COR-L47 (cell line): ENCODE data around the gene CNDP1.
"Not testable (repeated sequence)": the region's sequence is repeated elsewhere in the genome, so short reads cannot be mapped to it uniquely, and the experiment has no call there.

ENCODE experiments used
- DNase-seq: peaks from one replicate; lab custom pipeline; 2025; lab: John Stamatoyannopoulos, UW

The CNDP1 gene

GRCh38 chr18:74546007-74546406 is 11.7 kb downstream of the CNDP1 start:
- DNase-seq = no peak

GRCh38 chr18:74546751-74547530 is 12.6 kb downstream of the CNDP1 start:
- DNase-seq = no peak

- no peak for DNase-seq
Measured at GRCh38 chr18:74547860-74548259, 13.6 kb downstream of the CNDP1 start.

GRCh38 chr18:74549591-74550104 is 15.3 kb downstream of the CNDP1 start:
- DNase-seq = no peak

GRCh38 chr18:74550886-74551285 is 16.6 kb downstream of the CNDP1 start:
- no peak for DNase-seq

- DNase-seq = no peak
Measured at GRCh38 chr18:74551452-74551851, 17.2 kb downstream of the CNDP1 start.

GRCh38 chr18:74551936-74552555 is 17.7 kb downstream of the CNDP1 start:
- DNase-seq = peak; percentile 86

- no peak for DNase-seq
Measured at GRCh38 chr18:74556126-74556525, 21.8 kb downstream of the CNDP1 start.

- no peak for DNase-seq
Measured at GRCh38 chr18:74558096-74558495, 23.8 kb downstream of the CNDP1 start.

GRCh38 chr18:74562131-74562730 is 27.9 kb downstream of the CNDP1 start:
- DNase-seq = no peak

- DNase-seq = no peak
Measured at GRCh38 chr18:74562775-74563174, 28.5 kb downstream of the CNDP1 start.

- DNase-seq = no peak
Measured at GRCh38 chr18:74563999-74564398, 29.7 kb downstream of the CNDP1 start.

- DNase-seq = not testable (repeated sequence)
Measured at GRCh38 chr18:74565164-74565563, 30.9 kb downstream of the CNDP1 start.

- not testable (repeated sequence) for DNase-seq
Measured at GRCh38 chr18:74565993-74566392, 31.7 kb downstream of the CNDP1 start.

- no peak for DNase-seq
Measured at GRCh38 chr18:74567822-74568221, 33.5 kb downstream of the CNDP1 start.

- no peak for DNase-seq
Measured at GRCh38 chr18:74569401-74569800, 35.1 kb downstream of the CNDP1 start.

- DNase-seq = no peak
Measured at GRCh38 chr18:74570266-74570665, 36.0 kb downstream of the CNDP1 start.

GRCh38 chr18:74571895-74572680 is 37.8 kb downstream of the CNDP1 start:
- no peak for DNase-seq

- DNase-seq = no peak
Measured at GRCh38 chr18:74573053-74573452, 38.8 kb downstream of the CNDP1 start.

- DNase-seq = no peak
Measured at GRCh38 chr18:74574916-74575315, 40.6 kb downstream of the CNDP1 start.

GRCh38 chr18:74577019-74577418 is 42.7 kb downstream of the CNDP1 start:
- no peak for DNase-seq

GRCh38 chr18:74579496-74580065 is 45.3 kb downstream of the CNDP1 start:
- no peak for DNase-seq
